Subcutaneous adipose tissue (tissue), 4 donors: Measurements from ENCODE around the gene EDC4. TPM values are rescaled to one million over a fixed set of nuclear protein-coding genes. Genes with fewer than 3 reads are reported as not detected.

Experiments used
- total RNA-seq, 4 donors: library from RNA; depleted of rRNA; stranded (reverse); fragments of >200 nt; gene quantifications; one replicate each; pipeline ENCODE4 v1.1.0, GENCODE V29; 2016
- TF ChIP-seq, protein P1 (sequence below): fragments of 450-650 bp; IDR thresholded peaks from one replicate; pipeline ENCODE4 v1.5.1; 2016; ENCODE audit warnings: low read depth, mild to moderate bottlenecking, control low read depth, antibody characterized with exemption, moderate library complexity

Gene EDC4
- total RNA-seq, 4 donors from 2014 or later = 21.0 to 47.5 (median 28.3) TPM

DNA sequence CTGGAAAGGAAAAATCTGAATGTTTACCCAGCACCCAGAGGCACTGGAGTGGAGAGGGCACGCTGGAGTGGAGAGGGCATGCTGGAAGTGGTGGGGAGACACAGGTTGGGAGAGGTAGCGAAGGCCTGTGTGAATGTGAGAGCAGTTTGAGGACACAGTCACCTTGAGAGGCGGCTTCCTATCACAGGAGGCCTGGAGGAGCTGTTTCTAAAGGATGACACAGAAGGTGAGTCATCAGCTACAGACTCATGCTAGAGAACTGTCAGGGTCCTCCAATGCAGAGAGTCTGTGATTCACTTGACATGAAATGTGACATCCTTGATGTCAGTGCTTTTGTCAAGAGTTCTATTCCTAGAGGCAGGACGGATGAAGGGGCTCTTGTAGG is 45.0 kb downstream of the EDC4 start:
- TF ChIP-seq, protein P1, sequence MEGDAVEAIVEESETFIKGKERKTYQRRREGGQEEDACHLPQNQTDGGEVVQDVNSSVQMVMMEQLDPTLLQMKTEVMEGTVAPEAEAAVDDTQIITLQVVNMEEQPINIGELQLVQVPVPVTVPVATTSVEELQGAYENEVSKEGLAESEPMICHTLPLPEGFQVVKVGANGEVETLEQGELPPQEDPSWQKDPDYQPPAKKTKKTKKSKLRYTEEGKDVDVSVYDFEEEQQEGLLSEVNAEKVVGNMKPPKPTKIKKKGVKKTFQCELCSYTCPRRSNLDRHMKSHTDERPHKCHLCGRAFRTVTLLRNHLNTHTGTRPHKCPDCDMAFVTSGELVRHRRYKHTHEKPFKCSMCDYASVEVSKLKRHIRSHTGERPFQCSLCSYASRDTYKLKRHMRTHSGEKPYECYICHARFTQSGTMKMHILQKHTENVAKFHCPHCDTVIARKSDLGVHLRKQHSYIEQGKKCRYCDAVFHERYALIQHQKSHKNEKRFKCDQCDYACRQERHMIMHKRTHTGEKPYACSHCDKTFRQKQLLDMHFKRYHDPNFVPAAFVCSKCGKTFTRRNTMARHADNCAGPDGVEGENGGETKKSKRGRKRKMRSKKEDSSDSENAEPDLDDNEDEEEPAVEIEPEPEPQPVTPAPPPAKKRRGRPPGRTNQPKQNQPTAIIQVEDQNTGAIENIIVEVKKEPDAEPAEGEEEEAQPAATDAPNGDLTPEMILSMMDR = no peak

DNA sequence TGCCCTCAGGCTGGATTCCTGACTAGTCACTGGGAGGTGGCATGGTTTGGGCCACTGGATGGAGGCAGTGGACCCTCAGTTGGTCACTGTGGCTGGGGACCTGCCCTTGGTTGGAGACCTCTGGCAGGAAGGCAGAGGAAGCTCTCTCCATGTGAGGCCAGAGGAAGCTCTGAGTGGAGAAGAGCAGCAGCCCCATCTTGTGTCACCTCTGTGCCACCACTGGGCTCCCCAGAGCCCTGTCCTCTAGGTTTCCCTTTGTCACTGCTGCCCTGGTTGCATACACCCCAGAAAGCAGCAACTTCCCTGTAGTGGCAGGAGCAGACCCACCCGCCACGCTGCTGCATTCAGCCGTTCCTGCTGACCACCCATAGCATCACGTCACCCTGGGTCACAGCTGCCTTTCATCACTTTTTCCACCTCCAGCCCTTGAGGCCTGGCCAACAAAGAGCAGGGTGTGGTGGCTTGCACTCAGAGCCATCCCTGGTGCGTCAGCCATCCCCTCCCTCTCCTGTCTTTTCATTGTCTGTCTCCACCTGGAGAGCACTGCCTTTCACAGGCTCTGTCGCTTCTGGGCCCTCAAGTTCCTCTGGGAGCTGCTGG is 46.9 kb downstream of the EDC4 start:
- TF ChIP-seq, protein P1 = no peak

DNA sequence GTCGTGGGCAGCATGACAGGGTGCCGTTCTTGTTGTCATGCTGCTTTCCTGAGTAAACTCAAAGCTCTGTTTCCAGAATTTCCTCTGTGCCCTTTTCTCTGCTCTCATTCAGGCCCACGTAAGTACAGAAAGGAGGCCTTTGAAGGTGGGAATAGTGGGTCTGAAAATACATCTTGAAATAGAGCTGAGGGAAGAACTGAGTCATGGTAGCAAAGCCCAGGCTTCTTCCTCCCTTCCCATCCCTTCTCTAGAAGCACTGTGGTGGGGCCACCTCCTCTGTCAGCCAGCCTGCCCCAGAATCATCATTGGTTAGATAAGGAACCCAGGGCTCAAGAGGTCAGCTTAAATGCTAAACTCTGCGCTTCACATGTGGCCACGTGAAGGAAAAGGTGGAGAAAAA is 49.4 kb downstream of the EDC4 start:
- TF ChIP-seq, protein P1 = no peak

DNA sequence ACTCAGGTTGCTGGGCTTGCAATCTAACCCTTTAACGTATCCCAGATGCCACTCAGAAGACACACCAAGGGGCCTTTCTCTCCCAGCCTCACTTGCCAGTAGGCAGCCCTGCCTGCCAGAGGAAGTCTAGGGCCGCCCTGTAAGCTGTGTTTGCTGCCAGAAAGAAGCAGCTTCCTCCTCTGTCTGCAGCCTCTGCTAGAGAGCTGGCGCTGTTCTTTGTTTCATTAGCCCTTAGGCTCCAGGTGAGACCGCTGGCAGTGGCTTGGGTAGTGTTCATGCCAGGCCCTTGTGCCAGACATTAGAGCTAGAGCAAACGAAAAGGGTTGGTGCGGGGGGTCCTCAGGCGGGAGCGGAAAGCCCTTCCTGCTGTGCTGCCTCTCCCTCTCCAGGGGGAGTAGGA is 49.9 kb downstream of the EDC4 start:
- TF ChIP-seq, protein P1 = no peak

DNA sequence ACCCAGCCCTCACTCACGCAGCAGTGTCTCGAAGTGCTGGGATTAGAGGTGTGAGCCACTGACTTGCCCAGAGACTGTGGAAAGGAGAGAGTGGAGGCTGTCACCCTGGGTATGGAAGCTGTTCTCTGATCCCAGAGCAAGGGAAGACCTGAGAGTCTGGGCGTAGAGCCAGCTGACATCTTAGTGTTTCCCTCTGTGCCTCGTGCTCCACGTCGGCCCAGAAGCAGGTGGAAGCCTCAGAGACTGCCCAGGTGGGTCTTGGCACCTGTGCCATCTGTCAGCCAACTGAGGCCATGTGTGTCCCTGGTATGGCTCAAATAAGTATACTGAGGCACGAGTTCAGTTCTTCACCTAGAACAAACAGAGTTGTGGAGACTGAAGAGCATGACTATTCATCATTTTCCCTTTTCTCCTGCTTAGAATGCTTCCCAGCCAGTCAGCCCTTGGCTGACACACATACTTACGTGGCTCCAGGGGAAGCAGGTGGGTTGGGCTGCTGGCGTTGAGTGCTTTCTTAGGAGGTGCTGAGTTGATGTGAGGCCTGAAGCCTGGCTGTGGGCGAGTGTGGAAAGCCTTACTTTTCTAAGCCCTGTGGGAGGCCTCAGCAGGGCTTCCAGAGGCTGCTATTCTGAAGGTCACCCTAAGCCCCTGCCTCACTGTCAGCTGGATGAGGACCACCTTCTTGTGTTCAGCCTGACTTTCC is 50.7 kb downstream of the EDC4 start:
- TF ChIP-seq, protein P1 = no peak

DNA sequence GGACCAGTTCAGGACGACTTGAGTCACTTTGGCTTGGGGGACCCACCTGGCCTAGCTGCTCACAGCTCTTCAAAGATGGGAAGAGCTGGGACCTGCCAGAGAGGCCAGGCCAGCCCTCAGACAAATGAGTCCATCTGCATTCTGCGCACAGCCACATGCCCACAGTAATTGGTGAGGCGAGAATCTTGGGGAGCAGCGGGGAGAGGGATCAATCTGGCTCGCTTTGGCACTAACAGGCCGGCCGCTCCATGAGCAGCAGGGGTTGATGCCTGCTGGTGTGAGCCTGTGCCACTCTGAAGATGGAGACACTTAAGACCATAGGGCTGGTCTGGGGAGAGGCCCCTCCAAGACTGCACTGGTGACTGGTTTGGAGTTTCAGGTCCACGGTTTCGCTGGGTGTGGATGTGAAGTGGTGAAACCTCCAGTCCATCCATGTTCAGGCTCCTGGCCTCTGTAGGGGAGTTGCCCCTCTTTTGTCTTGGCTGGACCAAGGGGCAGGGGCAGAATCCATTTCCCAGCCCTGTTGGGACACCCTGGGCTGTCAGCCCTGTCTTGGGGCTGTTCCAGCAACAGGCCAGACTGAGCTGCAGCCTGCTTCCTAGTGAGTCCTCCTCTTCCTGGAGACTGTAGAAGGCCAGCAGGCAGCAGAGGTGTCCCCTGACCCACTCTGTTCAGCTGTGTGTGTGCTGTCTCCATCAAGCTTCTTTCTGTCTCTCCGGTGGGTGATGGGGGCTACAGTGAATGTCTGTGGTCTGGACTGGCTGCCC is 51.5 kb downstream of the EDC4 start:
- TF ChIP-seq, protein P1 = no peak

DNA sequence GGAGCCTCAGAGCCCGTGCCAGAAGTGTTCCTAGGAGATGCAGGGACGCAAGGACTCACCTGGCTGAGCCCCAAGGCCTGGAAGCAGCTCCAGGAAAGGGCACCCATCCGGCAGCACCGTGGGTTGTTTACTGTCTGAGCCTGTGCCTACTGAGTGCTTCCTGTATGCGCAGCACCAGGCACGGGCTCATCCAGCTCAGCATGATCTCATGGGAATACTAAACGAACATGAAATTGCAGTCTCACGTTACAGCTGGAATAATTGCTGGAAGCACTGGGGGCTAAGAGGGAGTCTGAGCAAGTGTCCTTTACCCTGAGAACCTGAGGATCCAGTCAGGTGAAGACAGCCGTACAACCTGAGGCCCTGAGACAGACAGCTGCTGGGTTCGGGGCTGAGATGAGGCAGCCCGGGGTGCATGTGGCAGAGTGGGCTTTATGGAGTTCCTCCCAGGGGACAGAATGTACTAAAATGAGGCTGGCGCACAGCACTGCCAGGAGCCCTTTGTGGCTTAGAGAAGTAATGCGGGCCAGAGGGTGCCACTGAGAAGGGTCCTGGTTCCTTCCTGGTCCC is 53.4 kb downstream of the EDC4 start:
- TF ChIP-seq, protein P1 = no peak
